ENCODE data around the gene WDR90.

DNA sequence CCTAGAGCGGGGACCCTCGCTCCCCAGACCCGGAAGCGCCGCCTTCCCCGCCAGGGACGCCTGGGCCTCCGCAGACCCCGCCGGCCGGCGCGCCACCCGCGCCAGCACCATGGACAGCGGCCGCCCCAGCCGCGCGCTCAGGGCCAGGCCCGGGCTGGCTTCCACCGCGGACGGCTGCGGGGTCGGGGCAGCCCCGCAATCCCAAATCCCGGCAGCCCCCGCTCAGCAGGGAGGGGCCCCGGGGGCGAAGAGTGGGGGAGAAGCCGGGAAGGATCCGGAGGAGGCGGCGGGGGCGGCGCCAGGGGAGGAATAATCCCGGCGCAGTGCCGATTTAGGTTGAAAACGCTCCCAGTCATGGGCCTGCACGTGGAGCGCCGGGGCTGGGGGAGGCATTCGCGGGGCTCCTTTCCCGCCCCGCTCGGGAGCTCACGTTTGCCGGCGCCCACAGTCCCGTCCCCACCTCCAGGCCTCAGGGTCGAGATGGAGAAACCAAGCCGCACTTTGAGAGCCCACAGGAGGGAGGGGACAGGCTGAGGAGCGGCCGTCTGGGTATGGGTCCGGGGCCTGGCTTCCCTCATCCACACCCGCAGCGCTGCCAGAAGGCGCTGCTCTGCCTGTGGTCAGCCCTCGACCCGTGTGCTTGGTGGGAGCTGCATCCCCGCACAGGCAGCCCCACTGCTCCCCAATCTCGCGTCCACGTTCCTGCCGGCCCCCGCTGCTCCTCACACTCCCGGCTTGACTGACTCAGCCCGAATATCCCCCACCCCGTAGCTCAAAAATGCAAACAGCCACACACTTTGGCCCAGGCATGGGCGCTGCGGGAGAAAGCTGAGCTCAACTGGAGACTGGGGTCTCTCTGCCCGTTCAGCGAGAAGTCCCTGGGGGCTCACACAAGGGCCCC, 51.8 kb downstream of the WDR90 start:
- TF ChIP-seq POLR2A (IDR thresholded peaks at IDR 0.05) (no peak), EP300 (IDR thresholded peaks at IDR 0.05) (no peak)
